ENCODE results near the gene RSPO4.

Gene RSPO4

DNA sequence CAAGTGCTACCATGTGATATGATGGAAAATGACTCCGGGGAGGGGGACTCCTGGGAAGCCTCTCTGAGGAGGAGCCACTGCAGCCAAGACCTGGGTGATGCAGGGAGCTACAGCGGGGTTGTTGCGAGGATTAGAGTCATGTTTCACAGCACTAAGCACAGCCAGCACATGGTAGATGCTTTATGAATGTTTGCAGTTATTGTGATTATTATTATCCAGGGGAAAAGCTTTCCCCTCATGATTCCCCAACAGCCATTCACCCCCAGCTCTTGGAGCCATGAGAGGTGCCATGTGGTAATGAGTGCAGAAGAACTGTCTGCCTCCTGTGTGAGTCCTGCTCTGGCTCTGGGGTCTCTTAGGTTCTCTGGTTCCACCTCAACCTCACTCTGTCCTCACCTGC, 39.9 kb downstream of the RSPO4 start:
- Mint-ChIP-seq H3K9me3 (no peaks in the 10 kb centered on the region), H3K27me3 (peaks cover 70% of the 10 kb centered on the region), H3K36me3 (no peaks in the 10 kb centered on the region), H3K27ac (no peak overlapping the region), H3K4me1 (no peaks in the 10 kb centered on the region), H3K4me3 (no peak overlapping the region)
- ATAC-seq: no peak

GRCh38 chr20:961768-962167, 40.3 kb downstream of the RSPO4 start:
- no peak overlapping the region for H3K27ac Mint-ChIP-seq
- H3K9me3 Mint-ChIP-seq: no peaks in the 10 kb centered on the region
- no peak overlapping the region for H3K4me3 Mint-ChIP-seq
- H3K4me1 Mint-ChIP-seq: no peaks in the 10 kb centered on the region
- H3K27me3 Mint-ChIP-seq: peaks cover 71% of the 10 kb centered on the region
- ATAC-seq: no peak
- H3K36me3 Mint-ChIP-seq: no peaks in the 10 kb centered on the region

- H3K4me3 Mint-ChIP-seq: no peak overlapping the region
- H3K27me3 Mint-ChIP-seq: peaks cover 75% of the 10 kb centered on the region
- H3K4me1 Mint-ChIP-seq: no peaks in the 10 kb centered on the region
- no peak for ATAC-seq
- H3K9me3 Mint-ChIP-seq: no peaks in the 10 kb centered on the region
- H3K27ac Mint-ChIP-seq: no peak overlapping the region
- no peaks in the 10 kb centered on the region for H3K36me3 Mint-ChIP-seq
These were observed 42.0 kb downstream of the RSPO4 start for GRCh38 chr20:959996-960615.

DNA sequence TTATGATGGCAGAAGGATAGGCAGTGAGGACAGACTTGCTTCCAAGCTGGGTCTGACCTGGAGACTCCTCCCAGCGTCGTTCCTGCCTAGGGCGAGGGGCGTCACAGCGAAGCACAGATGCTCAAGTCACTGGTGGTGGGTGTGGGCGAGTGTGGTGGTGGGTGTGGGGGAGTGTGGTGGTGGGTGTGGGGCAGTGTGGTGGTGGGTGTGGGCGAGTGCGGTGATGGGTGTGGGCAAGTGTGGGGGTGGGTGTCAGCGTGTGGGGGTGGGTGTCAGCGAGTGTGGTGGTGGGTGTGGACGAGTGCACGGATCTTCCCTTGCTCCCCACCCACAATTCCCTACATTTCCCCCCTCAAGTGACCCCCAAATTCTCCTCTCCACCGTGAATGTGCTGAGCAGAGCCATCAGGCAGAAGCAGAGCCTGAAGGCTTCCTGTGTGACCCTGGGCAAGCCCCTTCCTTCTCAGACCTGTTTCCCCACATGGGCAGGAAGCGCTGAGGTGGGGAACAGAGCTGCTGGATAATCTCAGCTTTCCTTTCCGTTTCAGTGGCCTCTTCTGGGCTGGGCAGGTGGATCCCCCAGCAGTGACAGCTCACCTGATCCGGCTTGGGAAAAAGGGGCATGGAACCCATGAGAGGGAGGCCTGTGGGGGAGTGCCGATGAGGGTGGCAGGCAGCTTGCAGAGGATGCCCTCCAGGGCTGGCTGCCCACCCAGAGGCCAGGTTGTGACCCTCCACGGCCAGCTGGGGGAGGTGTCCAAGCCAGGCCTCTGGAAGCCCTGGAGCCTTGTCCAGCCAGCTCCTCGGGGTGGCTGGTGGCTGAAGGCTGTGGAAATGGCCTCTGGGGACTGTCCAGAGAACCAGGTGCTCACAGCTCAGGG, 42.9 kb downstream of the RSPO4 start:
- Mint-ChIP-seq H3K4me3 (no peak overlapping the region), H3K27ac (no peak overlapping the region), H3K9me3 (no peaks in the 10 kb centered on the region), H3K27me3 (peaks cover 75% of the 10 kb centered on the region), H3K36me3 (no peaks in the 10 kb centered on the region), H3K4me1 (no peaks in the 10 kb centered on the region)
- ATAC-seq: peak; percentile 38

GRCh38 chr20:957544-957943, 44.6 kb downstream of the RSPO4 start:
- H3K4me1 Mint-ChIP-seq: no peaks in the 10 kb centered on the region
- H3K36me3 Mint-ChIP-seq: no peaks in the 10 kb centered on the region
- no peaks in the 10 kb centered on the region for H3K9me3 Mint-ChIP-seq
- H3K27ac Mint-ChIP-seq: no peak overlapping the region
- H3K27me3 Mint-ChIP-seq: peaks cover 81% of the 10 kb centered on the region
- no peak for ATAC-seq
- no peak overlapping the region for H3K4me3 Mint-ChIP-seq

GRCh38 chr20:956330-956951, 45.7 kb downstream of the RSPO4 start:
- no peaks in the 10 kb centered on the region for H3K4me1 Mint-ChIP-seq
- H3K4me3 Mint-ChIP-seq: no peak overlapping the region
- H3K27ac Mint-ChIP-seq: no peak overlapping the region
- peaks cover 91% of the 10 kb centered on the region for H3K27me3 Mint-ChIP-seq
- no peaks in the 10 kb centered on the region for H3K36me3 Mint-ChIP-seq
- peak; percentile 69 for ATAC-seq
- H3K9me3 Mint-ChIP-seq: no peaks in the 10 kb centered on the region

GRCh38 chr20:955656-956055, 46.5 kb downstream of the RSPO4 start:
- ATAC-seq: no peak
- H3K27me3 Mint-ChIP-seq: peaks cover 87% of the 10 kb centered on the region
- no peaks in the 10 kb centered on the region for H3K36me3 Mint-ChIP-seq
- no peak overlapping the region for H3K27ac Mint-ChIP-seq
- no peak overlapping the region for H3K4me3 Mint-ChIP-seq
- no peaks in the 10 kb centered on the region for H3K4me1 Mint-ChIP-seq
- H3K9me3 Mint-ChIP-seq: no peaks in the 10 kb centered on the region

DNA sequence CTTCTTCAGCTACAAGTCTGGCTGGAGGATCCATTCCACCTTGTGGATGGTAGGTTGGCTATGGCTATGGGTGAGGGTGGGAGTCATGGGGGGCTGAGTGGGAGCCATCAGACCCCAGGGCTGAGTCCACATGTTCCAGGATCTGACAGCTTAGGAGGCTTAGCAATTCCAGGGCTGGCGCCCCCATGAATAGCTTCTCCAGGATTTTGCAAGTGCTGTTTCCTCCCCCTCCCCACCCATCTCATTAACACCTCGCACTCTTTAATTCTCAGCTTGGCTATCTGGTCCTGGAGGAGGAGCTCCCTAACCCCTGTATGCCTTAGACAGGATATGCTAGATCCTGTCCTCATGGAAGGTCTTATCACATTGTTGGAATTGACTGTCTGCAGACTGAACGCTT, 47.0 kb downstream of the RSPO4 start:
- Mint-ChIP-seq H3K36me3 (no peaks in the 10 kb centered on the region), H3K4me1 (no peaks in the 10 kb centered on the region), H3K4me3 (no peak overlapping the region), H3K9me3 (no peaks in the 10 kb centered on the region), H3K27me3 (peaks cover 83% of the 10 kb centered on the region), H3K27ac (no peak overlapping the region)
- no peak for ATAC-seq

GRCh38 chr20:953742-954141, 48.4 kb downstream of the RSPO4 start:
- Mint-ChIP-seq H3K4me3 (no peak overlapping the region), H3K36me3 (no peaks in the 10 kb centered on the region), H3K4me1 (no peaks in the 10 kb centered on the region), H3K27ac (no peak overlapping the region), H3K9me3 (peaks cover 3% of the 10 kb centered on the region), H3K27me3 (peaks cover 83% of the 10 kb centered on the region)
- no peak for ATAC-seq

- Mint-ChIP-seq H3K9me3 (peaks cover 3% of the 10 kb centered on the region), H3K27ac (no peak overlapping the region), H3K36me3 (no peaks in the 10 kb centered on the region), H3K4me1 (no peaks in the 10 kb centered on the region), H3K27me3 (peaks cover 81% of the 10 kb centered on the region), H3K4me3 (no peak overlapping the region)
- ATAC-seq: no peak
These were observed 49.8 kb downstream of the RSPO4 start for GRCh38 chr20:952196-952795.

- no peak overlapping the region for H3K27ac Mint-ChIP-seq
- no peak for ATAC-seq
- no peaks in the 10 kb centered on the region for H3K36me3 Mint-ChIP-seq
- H3K27me3 Mint-ChIP-seq: peaks cover 85% of the 10 kb centered on the region
- H3K9me3 Mint-ChIP-seq: peaks cover 3% of the 10 kb centered on the region
- no peak overlapping the region for H3K4me3 Mint-ChIP-seq
- no peaks in the 10 kb centered on the region for H3K4me1 Mint-ChIP-seq
These were observed 50.5 kb downstream of the RSPO4 start for GRCh38 chr20:951384-952169.

- Mint-ChIP-seq H3K27ac (no peak overlapping the region), H3K4me1 (no peaks in the 10 kb centered on the region), H3K36me3 (no peaks in the 10 kb centered on the region), H3K27me3 (peaks cover 82% of the 10 kb centered on the region), H3K9me3 (peaks cover 3% of the 10 kb centered on the region), H3K4me3 (no peak overlapping the region)
- ATAC-seq: no peak
These were observed 52.4 kb downstream of the RSPO4 start for GRCh38 chr20:949717-950116.

GRCh38 chr20:946826-947225, 55.3 kb downstream of the RSPO4 start:
- H3K27ac Mint-ChIP-seq: no peak overlapping the region
- no peak for ATAC-seq
- H3K27me3 Mint-ChIP-seq: peaks cover 57% of the 10 kb centered on the region
- no peaks in the 10 kb centered on the region for H3K36me3 Mint-ChIP-seq
- peaks cover 3% of the 10 kb centered on the region for H3K9me3 Mint-ChIP-seq
- no peaks in the 10 kb centered on the region for H3K4me1 Mint-ChIP-seq
- no peak overlapping the region for H3K4me3 Mint-ChIP-seq

DNA sequence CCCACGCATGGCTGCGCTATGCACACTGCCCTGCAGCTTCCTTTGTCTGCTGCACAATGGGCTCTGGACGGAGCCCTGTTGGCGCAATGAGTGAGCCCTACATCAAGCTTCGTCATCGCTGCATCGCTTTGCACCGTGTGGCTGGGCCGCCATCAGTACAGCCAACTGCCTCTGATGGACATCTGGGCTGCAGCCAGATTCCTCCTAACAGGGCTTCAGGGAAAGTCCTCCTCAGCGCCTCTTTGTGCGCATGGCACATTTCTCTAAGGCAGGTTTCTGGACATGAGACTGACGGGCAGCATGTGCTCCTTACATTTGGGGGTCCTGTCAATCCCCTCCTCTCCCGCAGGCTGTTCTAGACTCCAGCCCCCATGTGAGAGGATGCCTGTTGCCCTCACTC, 56.3 kb downstream of the RSPO4 start:
- no peak for ATAC-seq
- peaks cover 55% of the 10 kb centered on the region for H3K27me3 Mint-ChIP-seq
- H3K9me3 Mint-ChIP-seq: peaks cover 3% of the 10 kb centered on the region
- H3K27ac Mint-ChIP-seq: no peak overlapping the region
- H3K4me3 Mint-ChIP-seq: no peak overlapping the region
- no peaks in the 10 kb centered on the region for H3K4me1 Mint-ChIP-seq
- H3K36me3 Mint-ChIP-seq: no peaks in the 10 kb centered on the region

All from stimulated activated memory B cell treated with anti-CD40 and anti-IgM and Interleukin-4, amounts not matched to agents 10 μg/mL and 1 μg/mL and 100 μg/mL, for 72 hours (primary cell).